Kasumi-1 (cell line): ENCODE results near the gene CSF3.

ENCODE experiments used
- DNase-seq, 2 experiments: peaks; one replicate each; lab custom pipeline; 2025; lab: John Stamatoyannopoulos, UW

CSF3 gene

DNA sequence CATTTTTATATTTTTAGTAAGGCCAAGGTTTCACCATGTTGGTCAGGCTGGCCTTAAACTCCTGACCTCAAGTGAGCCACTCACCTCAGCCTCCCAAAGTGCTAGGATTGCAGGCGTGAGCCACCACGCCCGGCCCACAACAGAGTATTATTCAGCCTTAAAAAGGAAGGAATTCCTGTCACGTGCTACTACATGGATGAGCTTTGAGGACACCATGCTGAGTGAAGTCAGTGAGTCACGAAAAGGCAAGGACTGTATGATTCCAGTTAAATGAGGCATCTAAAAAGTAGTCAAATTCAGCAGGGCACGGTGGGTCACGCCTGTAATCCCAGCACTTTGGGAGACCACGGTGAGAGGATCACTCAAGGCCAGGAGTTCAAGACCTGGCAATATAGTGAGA, 9.7 kb downstream of the CSF3 start:
- DNase-seq, result no peak

- DNase-seq, result no peak
Measured at GRCh38 chr17:40025559-40025958, 10.3 kb downstream of the CSF3 start.

- DNase-seq, result no peak
Measured at GRCh38 chr17:40025991-40026815, 11.0 kb downstream of the CSF3 start.

DNA sequence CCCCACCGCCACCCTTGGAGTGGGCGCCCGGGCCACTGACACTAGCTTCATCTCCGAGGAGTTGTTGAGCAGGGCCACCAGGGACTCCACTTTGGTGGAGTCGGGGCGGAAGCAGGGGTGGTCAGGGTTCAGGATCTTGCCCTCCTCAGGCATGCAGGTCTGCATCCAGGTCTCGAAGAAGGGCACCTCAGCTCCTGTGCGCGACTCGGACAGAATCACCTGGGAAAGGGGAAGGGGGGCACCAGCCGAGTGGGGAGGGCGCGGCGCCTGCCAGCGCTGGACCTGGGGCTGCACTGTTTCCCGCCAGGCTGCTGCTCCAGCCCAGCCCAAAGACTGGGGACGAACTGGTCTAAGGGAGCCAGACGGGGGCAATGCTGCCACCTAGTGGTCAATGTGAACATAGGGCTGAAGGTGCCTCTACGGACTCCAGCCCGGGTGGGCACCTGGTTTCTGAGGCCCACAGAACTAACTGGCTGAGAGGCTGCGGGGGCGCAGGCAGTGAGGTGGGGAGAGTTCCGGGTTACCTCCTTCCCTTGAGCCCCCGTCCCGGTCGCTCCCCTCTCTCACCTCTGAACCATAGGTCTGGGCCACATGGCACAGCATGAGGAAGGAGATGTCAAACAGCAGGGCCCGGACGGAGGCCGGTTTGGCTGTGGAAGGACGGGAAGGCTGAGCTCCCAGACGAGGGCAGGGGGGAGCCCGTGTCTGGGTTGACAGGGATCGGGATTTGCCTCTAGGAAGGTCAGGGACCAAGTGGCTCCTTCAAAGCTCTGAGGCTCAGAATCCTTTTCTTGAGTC, 11.8 kb downstream of the CSF3 start:
- peak; percentile 77 to 78 for DNase-seq

DNA sequence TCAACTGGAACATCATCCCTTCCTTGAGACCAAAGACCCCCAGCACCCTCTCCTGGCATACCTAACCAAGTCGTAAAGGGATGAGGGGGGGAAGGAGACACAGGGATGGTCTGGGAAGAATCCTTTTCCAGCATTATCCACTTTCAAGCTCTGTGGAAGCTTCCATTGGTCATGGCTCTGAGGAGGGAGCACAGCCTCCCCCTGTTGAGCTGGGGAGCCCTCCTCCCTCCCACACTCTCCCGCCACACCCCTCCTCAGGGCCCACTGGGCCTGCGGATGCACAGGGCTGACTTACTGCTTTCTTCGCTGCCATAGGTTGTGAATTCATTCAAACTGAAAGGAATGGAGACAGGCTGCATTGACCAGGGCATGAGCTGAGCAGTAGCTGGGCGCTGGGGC, 12.4 kb downstream of the CSF3 start:
- DNase-seq, result no peak

DNA sequence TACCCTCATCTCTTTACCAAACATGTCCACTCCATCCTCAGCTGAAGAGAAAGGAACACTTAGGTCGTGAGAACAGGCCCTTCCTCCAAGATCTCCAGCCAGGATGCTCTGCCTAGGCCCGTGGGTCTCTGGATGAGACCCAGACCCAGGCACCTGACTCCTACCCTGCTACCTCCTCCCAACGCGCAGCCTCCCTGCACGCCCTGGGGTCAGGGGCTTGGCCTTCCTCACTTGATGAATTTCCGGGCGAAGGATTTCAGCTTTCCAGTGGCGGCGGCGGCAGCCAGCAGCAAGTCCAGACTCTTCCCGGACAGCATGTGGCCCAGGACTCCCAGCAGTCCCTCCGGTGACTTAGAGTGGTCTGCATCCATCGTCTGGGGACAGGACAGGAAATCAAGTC, 13.4 kb downstream of the CSF3 start:
- DNase-seq, result no peak

- no peak for DNase-seq
Measured at GRCh38 chr17:40031706-40032105, 16.5 kb downstream of the CSF3 start.

DNA sequence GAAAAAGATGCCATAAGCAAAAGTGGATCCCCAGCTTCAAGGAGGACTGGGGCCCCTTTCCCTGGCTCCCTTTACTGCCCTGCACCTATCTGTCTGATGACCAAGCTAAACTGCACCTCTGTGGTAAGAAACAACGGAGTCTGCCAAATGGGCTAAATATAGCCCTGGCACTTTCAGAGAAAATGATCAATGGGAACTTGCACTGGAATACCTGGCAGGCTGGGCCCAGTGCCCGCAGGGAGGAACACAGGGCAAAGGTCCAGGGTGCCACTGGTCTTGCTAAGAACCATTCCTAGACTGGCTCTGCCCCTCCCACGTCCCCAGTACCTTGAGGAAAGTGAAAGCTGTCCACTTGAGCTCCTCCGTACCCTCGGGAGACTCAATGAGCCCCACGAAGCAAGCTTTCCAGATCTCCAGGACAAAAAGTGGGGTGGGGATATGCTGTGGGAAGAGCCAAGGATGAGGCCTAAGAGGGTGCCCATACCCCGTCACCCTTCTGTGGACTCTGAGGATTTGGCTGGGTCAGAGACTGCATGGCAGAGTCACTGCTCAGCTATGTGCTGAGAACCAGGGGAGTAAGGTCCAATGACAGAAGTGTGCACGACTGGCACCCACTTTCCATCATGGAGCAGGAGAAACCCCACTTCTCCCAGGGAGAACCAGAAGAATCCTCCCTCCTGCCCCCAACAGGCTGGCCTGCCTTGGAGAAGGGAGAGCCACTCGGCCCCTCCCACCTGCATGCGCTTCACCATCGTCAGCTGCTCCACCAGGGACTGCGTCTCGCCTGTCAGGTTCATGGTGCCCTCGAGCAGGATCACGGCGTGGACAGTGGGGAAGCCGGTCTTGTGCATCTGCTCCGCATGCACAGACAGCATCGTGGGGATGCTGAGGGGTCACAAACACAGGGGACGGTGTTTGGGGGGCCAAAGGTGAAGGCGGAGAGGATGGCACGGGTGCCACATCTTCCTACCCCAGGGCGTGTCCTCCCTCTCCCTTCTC, 17.4 kb downstream of the CSF3 start:
- no peak for DNase-seq

- DNase-seq, result no peak
Measured at GRCh38 chr17:40033339-40033738, 18.1 kb downstream of the CSF3 start.

GRCh38 chr17:40034426-40035161, 19.4 kb downstream of the CSF3 start:
- no peak for DNase-seq

DNA sequence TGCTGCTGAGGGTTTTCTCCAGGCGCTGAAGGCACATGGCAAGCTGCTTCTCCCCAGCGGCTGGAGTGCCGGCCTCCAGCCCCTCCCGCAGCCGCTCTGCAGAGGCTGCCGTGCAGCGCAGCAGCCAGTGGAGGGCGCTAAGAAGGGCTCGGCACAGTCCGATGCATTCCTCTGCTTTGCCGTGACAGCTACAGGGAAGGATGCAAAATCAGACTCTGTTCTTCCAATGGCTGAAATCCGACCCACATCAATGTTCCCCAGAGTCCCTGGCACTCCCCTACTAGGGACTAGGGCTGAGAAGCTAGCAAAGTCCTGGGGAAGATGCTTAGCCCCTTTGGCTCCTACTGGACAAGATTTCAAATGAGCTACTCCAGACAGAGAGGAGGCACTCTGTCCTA, 19.9 kb downstream of the CSF3 start:
- peak; percentile 48 to 55 for DNase-seq

GRCh38 chr17:40038882-40039513, 23.8 kb downstream of the CSF3 start:
- peak; percentile 21 to 38 for DNase-seq

DNA sequence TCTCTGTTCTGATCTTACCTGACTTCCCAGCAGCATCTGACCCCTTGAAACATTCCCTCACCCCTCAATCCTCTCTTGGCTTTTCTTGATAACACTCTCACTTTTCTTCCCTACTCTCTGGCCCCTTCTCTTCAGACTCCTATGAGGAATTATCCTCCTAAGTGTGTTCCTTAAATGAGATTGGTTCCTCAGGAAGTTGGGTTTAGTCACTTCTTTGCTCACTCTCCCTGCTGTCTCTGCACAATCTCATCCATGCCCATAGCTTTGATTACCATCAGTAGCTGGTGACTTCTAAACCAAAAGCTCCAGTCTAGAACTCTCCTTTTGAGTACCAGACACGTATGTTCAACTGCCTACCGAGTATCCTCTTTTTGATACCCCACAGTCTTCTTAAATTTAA, 26.0 kb downstream of the CSF3 start:
- DNase-seq, result no peak

DNA sequence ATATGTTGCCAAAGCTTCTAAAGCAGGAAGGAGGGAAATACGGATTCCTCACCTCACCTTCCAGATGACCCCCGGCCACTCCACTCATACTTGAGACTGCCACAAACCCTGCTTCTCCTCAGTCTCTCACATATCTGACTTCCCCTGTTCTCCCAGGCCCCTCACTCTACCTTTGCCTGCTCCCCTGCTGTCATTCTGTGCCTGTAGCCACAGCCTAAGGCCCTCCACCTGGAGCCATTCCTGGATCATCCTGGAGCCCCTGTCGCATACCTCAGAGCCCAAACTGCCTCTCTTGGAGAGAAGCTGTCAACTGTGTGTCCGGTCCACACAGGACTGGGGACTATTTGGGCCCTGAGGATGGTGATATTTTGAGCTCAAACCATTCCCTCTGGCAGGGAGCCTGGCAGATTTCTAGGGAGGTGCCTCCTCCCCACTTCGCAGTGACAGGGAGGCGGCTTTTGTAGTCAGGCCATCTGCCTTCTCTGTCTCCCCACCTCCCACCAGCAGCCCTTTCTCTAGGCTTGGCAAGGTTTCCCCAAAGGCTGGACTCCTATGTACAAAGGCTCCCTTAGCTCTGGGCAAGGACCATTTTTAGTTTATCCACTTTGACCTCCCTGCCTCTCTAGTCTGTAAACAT, 41.3 kb downstream of the CSF3 start:
- no peak for DNase-seq

DNA sequence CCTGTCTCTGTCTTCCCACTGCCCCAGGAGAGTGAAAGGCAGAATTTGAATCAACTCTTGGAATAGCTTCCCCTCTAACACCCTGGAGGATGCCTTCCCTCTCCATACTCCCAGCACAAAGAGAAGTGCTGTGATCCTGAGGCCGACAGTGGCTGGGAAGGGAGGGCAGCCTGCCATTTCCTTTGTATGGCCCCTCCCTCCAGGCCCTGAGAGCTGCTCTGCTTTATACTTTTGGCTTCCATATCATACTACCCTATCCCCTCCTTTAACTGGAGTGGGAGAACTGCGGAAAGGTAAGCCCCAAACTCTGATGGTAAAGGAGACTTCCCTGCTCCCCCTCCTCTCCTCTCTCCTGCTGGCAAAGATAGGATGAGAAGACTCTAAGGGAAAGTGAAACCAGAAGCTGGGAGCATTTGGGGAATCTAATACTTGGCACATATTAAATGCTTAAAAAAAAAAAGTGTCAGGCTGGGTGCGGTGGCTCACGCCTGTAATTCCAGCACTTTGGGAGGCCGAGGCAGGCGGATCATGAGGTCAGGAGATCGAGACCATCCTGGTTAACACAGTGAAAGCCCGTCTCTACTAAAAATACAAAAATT, 43.0 kb downstream of the CSF3 start:
- DNase-seq, result no peak

DNA sequence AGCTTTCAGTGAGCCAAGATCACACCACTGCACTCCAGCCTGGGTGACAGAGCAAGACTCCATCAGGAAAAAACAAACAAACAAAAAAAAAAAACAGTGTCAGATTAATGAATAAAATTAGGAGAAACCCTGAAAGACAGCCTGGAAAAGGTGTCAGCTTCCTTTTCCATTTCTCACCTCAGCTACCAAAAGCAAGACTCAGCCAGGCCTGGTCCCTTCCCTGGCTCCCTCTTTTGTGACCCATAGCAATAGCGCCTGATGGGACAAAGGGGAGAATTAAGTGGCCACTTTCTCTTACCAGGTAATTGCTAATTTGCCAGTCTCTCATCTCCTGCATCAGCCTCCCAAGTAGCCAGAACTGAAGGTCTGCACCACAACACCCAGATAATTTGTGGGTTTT, 43.6 kb downstream of the CSF3 start:
- DNase-seq, result no peak

DNA sequence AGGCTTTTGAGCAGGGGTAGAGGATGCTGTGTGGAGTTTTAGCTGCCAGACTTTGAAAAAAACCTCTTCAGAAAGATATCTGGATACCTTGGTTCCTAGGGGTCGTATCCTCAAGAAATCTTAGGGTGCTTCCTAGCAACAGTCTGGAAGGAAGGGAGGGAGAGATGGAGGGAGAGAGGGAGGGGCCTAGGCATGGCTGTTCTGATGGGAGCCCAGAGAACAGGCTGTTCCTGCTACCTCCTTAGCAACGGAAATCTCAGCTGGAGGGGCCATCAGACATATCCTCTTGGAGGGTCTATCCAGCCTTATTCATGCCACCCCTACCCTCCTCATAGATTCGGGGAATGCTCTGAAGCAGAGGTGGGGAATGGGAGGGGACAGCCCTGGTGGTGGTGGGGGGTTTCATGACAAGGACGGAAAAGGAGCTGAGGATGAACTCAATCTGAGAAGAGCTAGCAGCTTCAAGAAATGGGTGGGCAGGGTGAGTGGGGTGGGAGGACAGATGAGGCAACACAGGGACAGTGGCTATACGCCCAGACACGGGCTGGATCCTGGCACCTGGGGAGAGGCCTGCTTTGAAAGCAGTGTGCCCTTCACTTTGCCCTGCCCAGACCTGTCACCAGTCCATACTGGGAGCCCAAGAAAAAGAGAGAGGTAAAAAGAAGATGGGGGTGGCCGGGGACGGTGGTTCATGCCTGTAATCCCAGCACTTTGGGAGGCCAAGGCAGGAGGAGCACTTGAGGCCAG, 44.7 kb downstream of the CSF3 start:
- no peak for DNase-seq

GRCh38 chr17:40060887-40061608, 45.8 kb downstream of the CSF3 start:
- DNase-seq, result no peak

DNA sequence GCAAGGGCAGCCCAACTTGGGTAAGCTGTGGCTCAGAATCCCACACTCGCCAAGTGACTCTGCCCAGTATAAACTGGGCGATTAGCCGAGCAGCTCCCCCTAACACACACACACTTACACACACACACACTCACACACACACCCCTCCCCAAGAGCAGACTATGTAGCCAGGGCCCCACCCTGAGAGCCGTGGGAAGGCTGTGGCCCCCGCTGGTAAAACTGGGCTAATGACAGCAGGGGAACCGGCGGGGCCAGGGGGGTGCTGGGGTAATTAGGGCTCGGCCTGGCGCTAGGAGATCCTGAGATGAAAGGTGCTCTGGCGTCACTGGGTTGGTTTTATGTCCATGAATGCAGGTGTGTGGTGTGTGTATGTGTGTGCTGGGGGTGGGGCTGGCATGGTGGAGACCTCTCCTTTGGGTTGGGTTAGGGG, 46.4 kb downstream of the CSF3 start:
- no peak for DNase-seq
